IPS-11a (cell line): ENCODE results near the gene KLF17.
"Not testable (repeated sequence)": the region's sequence is repeated elsewhere in the genome, so short reads cannot be mapped to it uniquely, and the experiment has no call there.

Source experiments
- H3K4me3 ChIP-seq: one replicate; pipeline ENCODE4 v1.5.1; 2013; ENCODE audit warnings: low read depth, low read length, control low read depth

Gene KLF17

DNA sequence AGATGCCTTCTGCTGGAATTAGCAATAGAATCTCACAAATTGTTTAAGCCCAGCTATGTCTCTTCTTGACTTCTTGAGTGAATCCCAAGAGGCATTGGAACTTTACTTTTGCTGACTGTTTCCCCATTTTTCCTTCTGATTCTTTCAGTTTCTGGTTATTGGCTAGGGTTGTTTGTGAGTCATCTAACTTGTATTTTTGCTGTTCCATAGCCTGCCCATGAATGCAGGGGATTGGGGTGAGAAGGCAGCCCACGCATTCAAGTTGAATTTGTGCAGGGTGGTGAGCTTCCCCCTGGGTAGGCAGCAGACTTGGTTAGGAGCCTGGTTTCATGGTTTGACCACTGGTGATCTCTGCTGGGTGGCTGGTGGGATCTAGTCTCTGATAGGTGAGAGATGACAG, 10.4 kb upstream of the KLF17 start:
- H3K4me3 ChIP-seq = no peak overlapping the region

DNA sequence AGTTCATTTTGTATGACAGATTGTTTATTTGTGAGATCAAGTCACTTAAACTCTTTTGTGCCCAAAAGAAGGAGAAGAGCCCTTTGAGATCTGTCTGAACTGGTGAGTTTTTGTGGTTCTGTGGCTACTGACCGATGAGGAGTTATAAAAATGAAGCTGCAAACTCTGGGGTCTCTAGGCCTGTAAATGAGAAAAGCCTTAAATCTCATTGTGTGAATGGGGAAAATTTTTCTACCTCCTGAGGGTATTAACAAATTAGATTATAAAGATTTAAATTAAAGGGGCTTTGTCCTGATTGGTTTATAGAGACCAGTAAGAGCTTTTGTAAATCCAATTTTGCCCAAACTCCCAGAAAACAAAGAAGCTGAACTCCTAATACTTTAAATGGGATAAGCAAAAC, 9.7 kb upstream of the KLF17 start:
- no peak overlapping the region for H3K4me3 ChIP-seq

DNA sequence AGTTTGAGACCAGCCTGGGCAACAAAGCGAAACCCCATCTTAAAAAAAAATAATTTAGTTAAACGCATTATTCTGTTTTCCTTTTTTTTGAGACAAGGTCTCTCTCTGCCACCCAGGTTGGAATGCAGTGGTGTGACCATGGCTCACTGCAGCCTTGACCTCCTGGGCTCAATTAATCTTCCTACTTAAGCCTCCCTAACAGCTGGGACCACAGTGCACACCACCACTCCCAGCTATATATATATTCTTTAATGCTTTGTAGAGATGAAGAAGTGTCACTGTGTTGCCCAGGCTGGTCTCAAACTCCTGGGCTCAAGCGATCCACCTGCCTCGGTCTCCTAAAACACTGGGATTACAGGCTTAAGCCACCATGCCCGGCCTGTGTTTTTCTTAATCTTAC, 7.7 kb upstream of the KLF17 start:
- H3K4me3 ChIP-seq = no peak overlapping the region

DNA sequence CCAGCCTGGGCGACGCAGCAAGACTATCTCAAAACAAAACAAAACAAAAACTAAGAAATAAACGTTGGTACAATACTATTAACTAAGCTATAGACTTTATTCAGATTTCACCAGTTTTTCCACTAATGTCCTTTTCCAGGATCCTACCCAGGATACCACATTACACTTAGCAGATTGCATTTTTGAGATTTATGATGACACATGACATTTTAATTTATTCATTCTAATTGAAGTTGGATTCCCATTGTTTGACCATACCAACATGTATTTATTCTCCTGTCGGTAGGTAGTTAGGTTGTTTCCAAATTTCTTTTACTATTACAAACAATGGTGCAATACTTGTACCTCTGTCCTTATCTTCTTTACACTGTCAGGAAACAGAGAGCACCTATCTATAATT, 6.8 kb upstream of the KLF17 start:
- no peak overlapping the region for H3K4me3 ChIP-seq

DNA sequence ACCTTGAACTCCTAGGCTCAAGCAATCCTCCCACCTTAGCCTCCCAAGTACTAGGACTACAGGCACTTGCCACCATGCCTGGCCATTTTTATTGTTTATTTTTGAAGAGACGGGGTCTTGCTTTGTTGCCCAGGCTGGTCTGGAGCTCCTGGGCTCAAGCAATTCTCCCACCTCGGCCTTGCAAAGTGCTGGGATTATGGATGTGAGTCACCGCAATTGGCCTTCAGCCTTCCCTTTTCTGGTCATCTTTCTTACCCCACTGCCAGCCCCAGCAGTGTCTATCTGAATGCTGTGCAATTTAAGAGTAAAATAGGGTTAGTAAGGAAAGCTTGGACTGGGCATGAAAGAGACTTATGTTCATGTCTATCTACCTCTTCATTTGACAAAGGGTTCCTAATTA, 6.1 kb upstream of the KLF17 start:
- H3K4me3 ChIP-seq = no peak overlapping the region

DNA sequence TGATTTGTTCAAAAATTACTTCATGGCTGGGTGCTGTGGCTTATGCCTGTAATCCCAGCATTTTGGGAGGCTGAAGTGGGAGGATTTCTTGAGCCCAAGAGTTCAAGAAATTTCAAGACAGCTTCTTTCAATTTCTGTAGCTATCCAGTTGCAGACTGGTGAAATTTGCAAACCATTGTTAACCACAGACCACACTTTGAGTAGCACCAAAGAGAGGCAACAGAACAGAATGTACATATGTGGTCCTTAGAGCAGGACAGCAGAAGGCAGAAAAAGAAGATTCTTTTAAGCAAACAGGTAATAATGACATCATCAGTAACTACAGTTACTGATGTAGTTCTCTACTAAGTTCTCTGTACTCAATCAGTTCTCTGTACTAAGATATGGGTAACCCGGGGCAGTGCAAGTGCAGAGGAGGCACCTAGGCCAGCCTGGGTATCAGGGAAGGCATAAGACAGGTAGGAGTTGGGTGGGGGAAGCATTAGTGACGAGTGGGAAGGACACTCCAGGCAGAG, 5.5 kb upstream of the KLF17 start:
- H3K4me3 ChIP-seq = no peak overlapping the region

DNA sequence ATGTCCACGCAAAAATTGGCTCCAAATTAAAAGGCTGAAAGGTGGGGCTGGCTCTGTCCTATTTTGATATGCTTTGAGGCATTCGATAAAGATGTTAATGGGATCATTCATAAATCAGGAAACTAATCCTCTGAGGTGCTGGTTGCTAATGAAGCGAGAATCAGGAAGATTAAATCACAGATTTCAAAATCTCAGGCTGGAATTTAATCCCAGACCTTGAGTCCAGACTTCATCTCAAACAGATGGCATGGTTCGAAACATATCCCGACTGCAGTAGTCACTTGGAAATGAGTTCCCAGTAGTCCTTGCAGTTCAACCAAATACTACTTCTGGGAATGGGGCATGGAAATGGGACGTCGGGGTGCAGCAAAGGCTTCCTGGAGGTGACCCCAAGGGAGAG, 4.5 kb upstream of the KLF17 start:
- no peak overlapping the region for H3K4me3 ChIP-seq

DNA sequence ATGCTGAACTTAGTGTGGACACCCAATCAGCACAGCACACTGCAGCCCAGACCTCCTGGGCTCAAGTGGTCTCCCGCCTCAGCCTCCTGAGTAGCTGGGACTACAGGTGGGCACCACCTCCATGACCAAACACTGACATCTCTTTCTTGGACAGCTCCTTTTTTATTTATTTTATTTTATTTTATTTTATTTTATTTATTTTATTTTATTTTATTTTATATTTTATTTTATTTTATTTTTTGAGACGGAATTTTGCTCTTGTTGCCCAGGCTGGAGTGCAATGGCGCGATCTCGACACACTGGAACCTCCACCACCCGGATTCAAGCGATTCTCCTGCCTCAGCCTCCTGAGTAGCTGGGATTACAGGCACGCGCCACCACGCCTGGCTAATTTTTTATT, 1.3 kb upstream of the KLF17 start:
- not testable (repeated sequence) for H3K4me3 ChIP-seq

DNA sequence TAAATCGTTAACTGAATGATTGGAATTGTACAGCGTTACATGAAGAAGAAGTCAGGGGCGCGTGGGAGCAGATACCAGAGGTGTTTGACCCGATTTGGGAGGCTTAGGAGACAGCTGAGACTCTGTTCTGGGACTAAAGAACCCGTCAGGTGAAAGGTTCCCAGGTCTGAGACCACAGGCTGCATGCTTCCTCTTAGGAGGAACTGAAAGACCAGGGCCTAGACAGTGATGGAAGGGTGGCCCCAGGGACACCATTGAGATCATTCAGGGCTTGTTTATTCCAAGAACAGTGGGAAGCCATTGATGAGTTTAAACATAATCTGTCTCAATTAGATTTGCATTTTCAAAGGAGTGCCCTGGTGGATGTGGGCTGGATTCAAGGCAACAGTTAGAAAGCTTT, 904 bp downstream of the KLF17 start:
- no peak overlapping the region for H3K4me3 ChIP-seq

DNA sequence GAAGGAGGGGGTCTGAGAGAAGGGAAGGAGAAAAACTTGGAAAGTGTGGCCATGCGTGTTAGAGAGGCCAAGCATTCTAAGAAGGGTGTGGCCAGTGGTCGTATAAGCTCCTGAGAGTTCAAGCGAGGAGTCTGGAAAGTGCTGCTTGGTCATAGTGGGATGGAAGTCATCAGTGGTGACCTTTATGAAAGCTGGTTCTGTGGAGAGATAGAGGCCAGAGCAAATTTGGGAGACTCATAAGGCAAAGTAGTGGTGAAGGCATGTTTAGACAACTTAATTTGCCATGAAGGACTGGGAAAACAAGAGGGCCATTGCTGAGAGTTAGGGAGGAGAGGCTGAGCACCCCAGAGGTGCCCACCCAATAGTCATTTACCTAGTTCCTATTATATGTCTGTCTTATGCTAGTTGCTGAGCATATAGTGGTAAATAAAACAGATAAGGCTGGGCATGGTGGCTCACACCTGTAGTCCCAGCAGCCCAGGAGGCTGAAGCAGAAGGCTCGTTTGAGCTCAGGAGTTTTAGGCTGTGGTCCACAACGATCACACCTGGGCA, 1.9 kb downstream of the KLF17 start:
- H3K4me3 ChIP-seq = no peak overlapping the region

DNA sequence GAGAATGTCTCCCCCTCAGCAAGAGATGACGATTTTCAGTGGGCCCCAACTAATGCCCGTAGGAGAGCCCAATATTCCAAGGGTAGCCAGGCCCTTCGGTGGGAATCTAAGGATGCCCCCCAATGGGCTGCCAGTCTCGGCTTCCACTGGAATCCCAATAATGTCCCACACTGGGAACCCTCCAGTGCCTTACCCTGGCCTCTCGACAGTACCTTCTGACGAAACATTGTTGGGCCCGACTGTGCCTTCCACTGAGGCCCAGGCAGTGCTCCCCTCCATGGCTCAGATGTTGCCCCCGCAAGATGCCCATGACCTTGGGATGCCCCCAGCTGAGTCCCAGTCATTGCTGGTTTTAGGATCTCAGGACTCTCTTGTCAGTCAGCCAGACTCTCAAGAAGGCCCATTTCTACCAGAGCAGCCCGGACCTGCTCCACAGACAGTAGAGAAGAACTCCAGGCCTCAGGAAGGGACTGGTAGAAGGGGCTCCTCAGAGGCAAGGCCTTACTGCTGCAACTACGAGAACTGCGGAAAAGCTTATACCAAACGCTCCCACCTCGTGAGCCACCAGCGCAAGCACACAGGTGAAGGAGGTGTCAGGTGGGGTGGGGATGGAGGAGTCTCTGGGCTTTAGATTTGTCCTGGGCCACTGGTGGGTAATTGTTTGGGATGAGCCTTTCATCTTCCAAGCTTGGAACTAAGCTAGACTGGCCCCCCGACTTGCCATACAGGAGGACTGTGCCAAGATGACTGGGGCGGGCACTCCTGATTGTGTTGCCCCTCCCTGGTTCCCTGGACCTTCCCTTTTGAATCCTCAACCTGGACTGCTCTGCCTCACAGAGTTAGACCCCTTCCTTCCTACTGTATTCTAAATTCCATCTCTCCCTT, 11.2 kb downstream of the KLF17 start:
- H3K4me3 ChIP-seq = no peak overlapping the region

DNA sequence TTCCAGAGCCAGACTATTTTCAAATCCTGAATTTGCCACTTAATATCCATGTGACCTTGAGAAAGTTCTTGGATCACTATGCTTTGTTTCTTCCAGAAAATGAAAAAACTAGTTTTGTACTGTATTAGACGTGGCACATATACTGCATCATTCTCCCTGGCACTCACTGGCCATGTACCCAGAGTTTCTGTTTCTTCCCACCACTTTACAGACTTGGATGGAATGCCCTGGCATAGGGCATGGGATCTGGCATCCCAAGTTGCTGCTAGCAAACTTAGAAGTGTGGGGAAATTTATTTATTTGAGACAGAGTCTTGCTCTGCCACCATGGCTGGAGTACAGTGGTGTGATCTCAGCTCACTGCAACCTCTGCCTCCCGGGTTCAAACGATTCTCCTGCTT, 12.8 kb downstream of the KLF17 start:
- H3K4me3 ChIP-seq = no peak overlapping the region

DNA sequence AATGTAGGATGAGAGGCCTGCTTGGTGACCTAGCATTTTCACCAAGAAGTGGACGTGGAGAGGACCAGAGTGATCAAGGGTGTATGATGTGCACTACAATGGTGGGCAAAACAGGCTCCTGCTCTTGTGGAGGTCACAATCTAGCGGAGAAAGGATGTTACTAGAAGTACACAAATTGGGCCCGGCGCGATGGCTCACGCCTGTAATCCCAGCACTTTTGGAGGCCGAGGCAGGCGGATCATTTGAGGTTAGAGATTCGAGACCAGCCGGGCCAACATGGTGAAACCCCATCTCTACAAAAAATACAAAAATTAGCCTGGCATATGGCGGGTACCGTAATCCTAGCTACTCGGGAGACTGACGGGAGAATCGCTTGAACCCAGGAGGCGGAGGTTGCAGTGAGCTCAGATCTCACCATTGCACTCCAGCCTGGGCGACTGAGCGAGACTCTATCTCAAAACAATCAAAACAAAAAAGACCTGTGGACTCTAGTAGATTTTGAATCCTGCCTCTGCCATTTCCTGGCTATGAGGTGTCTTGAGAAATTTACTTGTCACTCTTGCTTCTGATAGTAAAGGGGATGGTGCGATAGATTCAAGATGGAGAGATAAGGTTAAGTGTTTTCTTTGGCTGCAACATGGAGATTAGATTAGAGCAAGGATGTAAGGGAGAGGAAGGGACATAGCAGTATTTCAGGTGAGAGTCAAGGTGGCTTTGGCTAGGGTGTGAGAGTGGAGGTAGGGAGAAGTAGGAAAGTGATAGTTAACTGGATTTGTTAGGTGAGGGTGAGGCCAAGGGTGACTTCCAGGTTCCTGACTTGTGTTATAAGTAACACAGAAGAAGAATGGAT, 15.7 kb downstream of the KLF17 start:
- H3K4me3 ChIP-seq = no peak overlapping the region

DNA sequence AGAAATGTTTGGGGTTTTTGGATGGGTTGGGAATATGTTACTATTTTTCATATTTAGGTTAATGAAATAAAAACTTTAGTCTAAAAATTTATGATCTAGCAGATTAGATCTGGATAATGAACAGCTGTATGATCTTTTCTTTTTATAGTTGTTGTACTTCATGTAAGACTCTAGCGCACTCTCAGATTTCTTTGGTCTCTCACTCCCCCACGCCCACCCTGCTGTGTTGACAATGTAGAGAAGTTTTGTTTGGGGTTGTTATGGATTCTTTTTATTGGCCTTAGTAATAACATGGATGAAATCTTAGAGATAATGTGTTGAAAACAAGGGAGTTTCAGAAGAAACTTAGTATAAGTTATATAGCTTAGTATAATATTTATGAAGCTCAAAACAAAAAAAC, 17.3 kb downstream of the KLF17 start:
- no peak overlapping the region for H3K4me3 ChIP-seq

DNA sequence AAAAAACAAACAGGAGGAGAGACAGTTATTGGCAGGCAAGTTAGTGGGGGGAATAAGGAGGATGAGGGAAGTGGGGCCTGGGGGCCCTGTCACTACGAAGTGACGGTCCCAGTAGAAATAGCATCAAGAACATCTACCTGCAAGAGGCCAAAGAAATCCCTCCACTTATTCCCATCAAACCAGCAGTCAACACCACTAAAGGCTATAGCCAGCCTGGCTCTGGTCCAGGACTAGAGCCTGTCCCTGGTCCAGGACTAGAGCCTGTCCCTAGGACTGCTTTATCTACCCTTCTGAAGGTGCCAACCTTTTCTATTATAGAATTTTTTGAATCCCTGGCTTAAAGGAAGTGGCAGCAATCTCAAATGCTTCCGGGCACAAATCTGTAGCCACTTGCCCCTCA, 19.6 kb downstream of the KLF17 start:
- no peak overlapping the region for H3K4me3 ChIP-seq

DNA sequence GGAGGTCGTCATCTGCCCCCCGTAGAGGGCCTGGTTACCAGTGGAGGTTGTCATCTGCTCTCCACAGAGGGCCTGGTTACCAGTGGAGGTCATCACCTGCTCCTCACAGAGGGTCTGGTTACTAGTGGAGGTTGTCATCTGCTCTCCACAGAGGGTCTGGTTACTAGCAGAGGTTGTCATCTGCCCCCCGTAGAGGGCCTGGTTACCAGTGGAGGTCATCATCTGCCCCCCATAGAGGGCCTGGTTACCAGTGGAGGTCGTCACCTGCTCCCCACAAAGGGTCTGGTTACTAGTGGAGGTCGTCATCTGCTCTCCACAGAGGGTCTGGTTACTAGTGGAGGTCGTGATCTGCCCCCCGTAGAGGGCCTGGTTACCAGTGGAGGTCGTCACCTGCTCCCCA, 20.9 kb downstream of the KLF17 start:
- not testable (repeated sequence) for H3K4me3 ChIP-seq

DNA sequence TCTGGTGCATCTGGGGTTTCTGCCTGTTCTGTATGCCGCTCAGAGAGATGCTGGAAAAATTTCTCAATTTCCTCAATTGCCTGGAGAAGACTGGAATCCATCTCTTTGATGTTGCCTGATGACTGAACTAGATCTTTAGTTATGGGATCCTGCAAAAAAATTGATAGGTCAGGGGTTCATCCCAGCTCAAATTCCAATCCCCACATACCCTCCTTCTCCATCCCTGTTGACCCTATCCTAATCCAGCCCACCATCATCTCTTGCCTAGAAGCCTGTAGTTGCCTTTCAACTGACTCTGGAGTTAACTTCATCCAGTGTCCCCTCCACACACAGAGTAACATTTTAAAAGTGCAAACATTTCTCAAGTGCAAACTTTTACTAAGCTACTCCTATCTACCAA, 22.9 kb downstream of the KLF17 start, which contains the start of gene KLF18:
Gene KLF18, minus strand, starts transcription at position 101 of the 400 bp plus-strand sequence. Its CDS starts 0 bp downstream, at position 101.
- no peak within 1 kb of the TSS for H3K4me3 ChIP-seq

DNA sequence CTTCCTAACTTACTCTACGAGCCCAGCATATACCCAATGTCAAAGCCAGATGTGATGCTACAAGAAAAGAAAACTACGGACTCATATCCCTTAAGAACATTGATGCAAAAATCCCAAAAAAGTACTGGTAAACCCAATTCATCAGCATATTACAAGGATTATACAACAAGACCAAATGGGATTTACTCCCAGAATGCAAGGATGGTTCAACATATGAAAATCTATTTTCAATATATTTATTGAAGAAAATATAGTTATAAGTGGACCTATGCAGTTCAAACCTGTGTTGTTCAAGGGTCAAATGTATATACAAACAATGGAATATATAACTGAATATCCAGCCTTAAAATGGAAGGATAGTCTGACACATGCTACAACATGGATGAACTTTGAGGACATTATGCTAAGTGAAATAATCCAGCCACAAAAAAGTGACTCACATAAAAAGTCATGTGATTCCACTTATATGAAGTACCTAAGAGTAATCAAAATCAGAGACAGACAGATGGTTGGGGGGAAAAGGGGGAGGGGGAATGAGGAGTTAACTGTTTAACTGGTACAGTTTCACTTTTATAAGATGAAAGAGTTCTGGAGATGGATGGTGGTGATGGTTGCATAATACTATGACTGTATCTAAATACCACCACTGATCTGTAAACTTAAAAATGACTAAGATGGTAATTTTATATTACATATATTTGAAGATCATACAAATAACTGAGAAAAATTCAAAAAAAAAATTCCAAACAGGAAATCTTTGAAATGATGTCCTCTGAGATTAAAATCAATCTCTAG, 26.5 kb downstream of the KLF17 start:
- H3K4me3 ChIP-seq = no peak overlapping the region

DNA sequence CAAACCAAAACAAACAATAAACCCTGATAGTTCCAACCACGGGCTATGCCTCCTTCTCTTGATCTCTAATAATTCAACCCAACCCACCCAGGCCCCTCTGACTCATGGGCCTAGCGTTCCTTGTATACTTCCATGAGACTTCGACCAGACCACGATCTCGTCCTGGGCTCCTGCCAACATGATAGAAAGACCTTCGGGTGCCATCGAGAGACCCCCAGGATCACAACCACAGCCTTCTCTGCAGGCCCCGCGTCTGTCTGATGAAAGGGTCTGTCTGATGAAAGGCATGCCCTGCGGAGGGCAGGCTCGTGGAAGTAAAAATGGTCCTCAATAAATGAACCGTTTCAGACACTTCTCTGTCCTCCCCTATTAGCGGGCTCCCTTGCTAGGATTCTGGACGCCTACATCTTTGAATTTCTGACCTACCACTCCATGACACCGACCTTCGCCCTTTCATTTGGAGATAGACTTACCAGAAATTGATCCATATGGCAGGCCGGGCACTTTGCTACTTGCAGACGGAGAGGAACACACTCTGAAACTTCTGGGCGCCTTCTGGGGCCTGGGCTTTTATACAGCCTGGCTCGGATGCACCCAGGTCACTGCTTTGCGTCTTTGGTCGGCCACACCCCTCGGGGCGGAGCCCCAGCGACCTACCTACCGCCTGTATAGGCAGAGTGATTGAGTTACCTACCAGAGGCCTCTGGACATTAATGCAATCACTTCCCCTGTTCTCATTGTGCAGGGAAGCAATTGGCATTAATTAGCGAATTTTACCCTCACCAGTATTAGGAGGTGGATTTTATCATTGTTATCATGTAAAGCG, 28.1 kb downstream of the KLF17 start:
- H3K4me3 ChIP-seq = no peak overlapping the region

DNA sequence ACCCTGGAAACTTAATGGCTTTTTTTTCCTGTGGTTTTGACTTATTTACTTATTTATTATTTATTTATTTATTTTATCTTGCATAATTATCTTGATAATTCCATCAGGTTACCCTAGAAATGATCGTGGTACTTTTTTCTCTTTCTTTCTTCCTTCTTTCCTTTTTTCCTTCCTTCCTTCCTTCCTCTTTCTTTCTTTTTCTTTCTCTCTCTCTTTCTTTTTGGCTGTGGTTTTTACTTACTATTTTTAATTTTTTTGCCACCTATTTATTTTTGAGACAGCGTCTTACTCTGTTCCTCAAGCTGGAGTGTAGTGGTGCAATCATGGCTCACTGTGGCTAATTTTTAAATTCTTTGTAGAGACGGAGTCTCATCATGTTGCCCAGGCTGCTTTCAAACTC, 29.0 kb downstream of the KLF17 start:
- no peak overlapping the region for H3K4me3 ChIP-seq
